NCI-H2107 treated with DMSO at 0.1 percent for 48 hours (cell line): ENCODE data around the gene OR2B2.

Source experiments
- DNase-seq: peaks from one replicate; lab custom pipeline; 2025; ENCODE audit not compliant: unreplicated experiment; lab: John Stamatoyannopoulos, UW

Gene OR2B2

GRCh38 chr6:27893836-27894807 lies 18.1 kb downstream of the OR2B2 start:
- peak; percentile 66 for DNase-seq

- peak; percentile 89 for DNase-seq
These were observed 18.9 kb downstream of the OR2B2 start for GRCh38 chr6:27893059-27893835.

GRCh38 chr6:27892649-27893058 lies 19.5 kb downstream of the OR2B2 start:
- DNase-seq: no peak

- DNase-seq: no peak
These were observed 20.8 kb downstream of the OR2B2 start for GRCh38 chr6:27891320-27891875.

GRCh38 chr6:27890445-27891319 lies 21.5 kb downstream of the OR2B2 start:
- no peak for DNase-seq

GRCh38 chr6:27889628-27890444 lies 22.4 kb downstream of the OR2B2 start:
- DNase-seq: no peak

- no peak for DNase-seq
These were observed 22.9 kb downstream of the OR2B2 start for GRCh38 chr6:27889275-27889627.

- no peak for DNase-seq
These were observed 23.6 kb downstream of the OR2B2 start for GRCh38 chr6:27888566-27888965.

- no peak for DNase-seq
These were observed 26.1 kb downstream of the OR2B2 start for GRCh38 chr6:27886073-27886472.

GRCh38 chr6:27883136-27883535 lies 29.1 kb downstream of the OR2B2 start:
- no peak for DNase-seq

GRCh38 chr6:27882624-27883023 lies 29.6 kb downstream of the OR2B2 start:
- DNase-seq: no peak

GRCh38 chr6:27879837-27880236 lies 32.4 kb downstream of the OR2B2 start:
- DNase-seq: no peak

GRCh38 chr6:27874016-27874415 lies 38.2 kb downstream of the OR2B2 start:
- DNase-seq: no peak

- DNase-seq: peak; percentile 46
These were observed 38.9 kb downstream of the OR2B2 start for GRCh38 chr6:27873021-27873940.

- DNase-seq: no peak
These were observed 39.6 kb downstream of the OR2B2 start for GRCh38 chr6:27872642-27873020.

GRCh38 chr6:27871924-27872638 lies 40.1 kb downstream of the OR2B2 start:
- DNase-seq: peak; percentile 75

GRCh38 chr6:27870291-27870870 lies 41.8 kb downstream of the OR2B2 start:
- no peak for DNase-seq

GRCh38 chr6:27868311-27868710 lies 43.9 kb downstream of the OR2B2 start:
- no peak for DNase-seq
